Measurements from ENCODE around the gene SCRG1.
A peak's percentile ranks its signal among the peaks of the same experiment; 100 is the strongest.

Gene SCRG1

GRCh38 chr4:173403051-173403450 lies 4.1 kb upstream of the SCRG1 start:
- TF ChIP-seq CTCF (IDR thresholded peaks at IDR 0.05), result no peak
- intact Hi-C loops (cut with DNase I; ENCODE audit: low total_unique reads), result no loop called here
- DNase-seq, result no peak
- H3K36me3 ChIP-seq, result no peaks in the 10 kb centered on the region
- no peaks in the 10 kb centered on the region for H3K9me3 ChIP-seq
- no peak overlapping the region for H3K4me3 ChIP-seq
- peak overlapping the region; percentile 48 to 59 for H3K27ac ChIP-seq
- H3K27me3 ChIP-seq, result no peaks in the 10 kb centered on the region
- H3K4me1 ChIP-seq, result peaks cover 0 to 36% (median 12%) of the 10 kb centered on the region in 4 donors

- H3K36me3 ChIP-seq, result no peaks in the 10 kb centered on the region
- no peaks in the 10 kb centered on the region for H3K27me3 ChIP-seq
- peaks cover 0 to 56% (median 17%) of the 10 kb centered on the region in 4 donors for H3K4me1 ChIP-seq
- no peak for DNase-seq
- H3K4me3 ChIP-seq, result no peak overlapping the region
- intact Hi-C loops (cut with DNase I; ENCODE audit: low total_unique reads), result no loop called here
- no peak for TF ChIP-seq CTCF (IDR thresholded peaks at IDR 0.05)
- H3K27ac ChIP-seq, result no peak overlapping the region
- no peaks in the 10 kb centered on the region for H3K9me3 ChIP-seq
Measured at GRCh38 chr4:173401063-173401462, 2.1 kb upstream of the SCRG1 start.

- intact Hi-C loops (cut with DNase I; ENCODE audit: low total_unique reads), result no loop called here
- Histone ChIP-seq H3K27ac (peak overlapping the region; percentile 72), H3K4me3 (peak overlapping the region; percentile 35 to 41), H3K4me1 (peaks cover 0 to 55% (median 13%) of the 10 kb centered on the region in 4 donors), H3K27me3 (no peaks in the 10 kb centered on the region), H3K36me3 (peaks cover 0 to 4% (median 0%) of the 10 kb centered on the region in 3 donors), H3K9me3 (no peaks in the 10 kb centered on the region)
- no peak for TF ChIP-seq CTCF (IDR thresholded peaks at IDR 0.05)
- DNase-seq, result no peak
Measured at GRCh38 chr4:173398220-173398619, 696 bp downstream of the SCRG1 start.

GRCh38 chr4:173397604-173398003 lies 1.3 kb downstream of the SCRG1 start:
- intact Hi-C loops (cut with DNase I; ENCODE audit: low total_unique reads), result no loop called here
- Histone ChIP-seq H3K27me3 (no peaks in the 10 kb centered on the region), H3K36me3 (peaks cover 0 to 9% (median 5%) of the 10 kb centered on the region in 3 donors), H3K4me3 (peak overlapping the region; percentile 35 to 41), H3K4me1 (peaks cover 0 to 49% (median 9%) of the 10 kb centered on the region in 4 donors), H3K9me3 (no peaks in the 10 kb centered on the region), H3K27ac (peak overlapping the region; percentile 72)
- DNase-seq, result no peak
- TF ChIP-seq CTCF (IDR thresholded peaks at IDR 0.05), result no peak

GRCh38 chr4:173391701-173392100 lies 7.2 kb downstream of the SCRG1 start:
- Histone ChIP-seq H3K4me3 (no peak overlapping the region), H3K27me3 (no peaks in the 10 kb centered on the region), H3K27ac (no peak overlapping the region), H3K36me3 (peaks cover 0 to 30% (median 16%) of the 10 kb centered on the region in 3 donors), H3K4me1 (peaks cover 0 to 24% (median 0%) of the 10 kb centered on the region in 4 donors), H3K9me3 (no peaks in the 10 kb centered on the region)
- TF ChIP-seq CTCF (IDR thresholded peaks at IDR 0.05), result no peak
- intact Hi-C loops (cut with DNase I; ENCODE audit: low total_unique reads), result no loop called here
- no peak for DNase-seq

- Histone ChIP-seq H3K4me3 (no peak overlapping the region), H3K9me3 (no peaks in the 10 kb centered on the region), H3K27me3 (no peaks in the 10 kb centered on the region), H3K27ac (no peak overlapping the region), H3K4me1 (peaks cover 0 to 29% (median 2%) of the 10 kb centered on the region in 4 donors), H3K36me3 (peaks cover 0 to 12% (median 3%) of the 10 kb centered on the region in 3 donors)
- intact Hi-C loops (cut with DNase I; ENCODE audit: low total_unique reads), result no loop called here
- no peak for TF ChIP-seq CTCF (IDR thresholded peaks at IDR 0.05)
- DNase-seq, result no peak
Measured at GRCh38 chr4:173386751-173387150, 12.2 kb downstream of the SCRG1 start.
